Uterus (tissue), 4 donors: ENCODE results near the gene RPL27A. TPM values are rescaled to one million over a fixed set of nuclear protein-coding genes. Genes with fewer than 3 reads are reported as not detected.

Source experiments
- DNase-seq, 2 donors: peaks; one replicate each; pipeline ENCODE4 v3.0.0-alpha.2; 2019 to 2020
- H3K27ac ChIP-seq, 2 donors: fragments of 200-600 bp; sonication (generic); 1 replicate in 1 of 2; 2 replicates in 1 of 2; pipeline ENCODE4 v1.5.1; 2016 to 2018
- H3K27me3 ChIP-seq, 2 donors: fragments of 200-600 bp; sonication (generic); one replicate each; pipeline ENCODE4 v1.5.1; 2018 to 2019; ENCODE audit warnings: control low read depth in 1 of 2
- H3K36me3 ChIP-seq, 2 donors: fragments of 200-600 bp; sonication (generic); one replicate each; pipeline ENCODE4 v1.5.1; 2019; ENCODE audit warnings: control low read depth in 1 of 2
- H3K4me1 ChIP-seq, 2 donors: fragments of 200-600 bp; sonication (generic); one replicate each; pipeline ENCODE4 v1.5.1; 2018 to 2019; ENCODE audit warnings: control low read depth in 1 of 2
- H3K4me3 ChIP-seq, 2 donors: fragments of 200-600 bp; sonication (generic); 1 replicate in 1 of 2; 2 replicates in 1 of 2; pipeline ENCODE4 v1.5.1; 2018 to 2019; ENCODE audit warnings: mild to moderate bottlenecking in 1 of 2
- H3K9me3 ChIP-seq, 2 donors: fragments of 200-600 bp; sonication (generic); one replicate each; pipeline ENCODE4 v1.5.1; 2019; ENCODE audit warnings: control low read depth in 1 of 2
- POLR2A ChIP-seq, 2 donors: fragments of 450-650 bp; IDR thresholded peaks; one replicate each; pipeline ENCODE4 v1.6.1; 2016; ENCODE audit warnings: antibody characterized with exemption in 2 of 2, mild to moderate bottlenecking in 1 of 2, moderate library complexity in 1 of 2
- intact Hi-C: fragments of 100-400 bp; cut with DNase I; formaldehyde crosslinking; loops from one replicate; pipeline ENCODE4 v1.15.1; 2023; ENCODE audit warnings: low total_unique reads
- total RNA-seq, 4 donors: library from RNA; depleted of rRNA in 3 of 4; stranded (reverse); fragments of >200 nt in 3 of 4; gene quantifications; one replicate each; pipeline versions ENCODE4 v1.1.0 to v1.2.4, GENCODE V29; 2014 to 2023
- TF ChIP-seq, protein P1 (sequence below), 4 experiments: fragments of 200-600 bp in 2 of 4; fragments of 450-650 bp in 2 of 4; sonication (generic) in 2 of 4; IDR thresholded peaks; one replicate each; pipeline ENCODE4 v1.5.1; 2016 to 2019; ENCODE audit warnings: antibody characterized with exemption in 4 of 4, mild to moderate bottlenecking in 2 of 4, moderate library complexity in 1 of 4
- donor health status: DM: yes; HTN: yes; CAD: no.

The RPL27A gene
- total RNA-seq, 4 donors from 2014 or later, result 505 to 3,151 (median 1,895) TPM

DNA sequence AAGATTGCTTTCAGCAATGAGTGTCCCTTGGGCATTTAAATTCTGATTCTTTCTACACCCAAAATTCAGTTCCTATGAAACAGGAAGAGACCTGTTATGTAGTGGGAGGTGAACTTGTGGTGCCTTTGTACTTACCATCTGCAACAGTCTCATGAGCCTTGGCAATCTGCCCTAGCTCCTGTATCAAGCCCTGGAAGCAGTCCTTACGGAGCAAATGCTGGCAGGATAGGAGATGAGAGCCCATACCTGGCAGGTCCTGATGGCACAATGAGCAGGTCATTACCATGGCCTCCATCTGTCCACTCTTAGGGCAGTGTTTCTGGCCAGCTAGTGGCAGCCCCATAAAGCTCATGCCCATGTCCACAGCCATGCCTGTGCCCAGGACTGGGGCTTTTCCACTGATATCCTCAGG is 10.9 kb upstream of the RPL27A start:
- TF ChIP-seq POLR2A (IDR thresholded peaks at IDR 0.05), result no peak
- TF ChIP-seq, protein P1, sequence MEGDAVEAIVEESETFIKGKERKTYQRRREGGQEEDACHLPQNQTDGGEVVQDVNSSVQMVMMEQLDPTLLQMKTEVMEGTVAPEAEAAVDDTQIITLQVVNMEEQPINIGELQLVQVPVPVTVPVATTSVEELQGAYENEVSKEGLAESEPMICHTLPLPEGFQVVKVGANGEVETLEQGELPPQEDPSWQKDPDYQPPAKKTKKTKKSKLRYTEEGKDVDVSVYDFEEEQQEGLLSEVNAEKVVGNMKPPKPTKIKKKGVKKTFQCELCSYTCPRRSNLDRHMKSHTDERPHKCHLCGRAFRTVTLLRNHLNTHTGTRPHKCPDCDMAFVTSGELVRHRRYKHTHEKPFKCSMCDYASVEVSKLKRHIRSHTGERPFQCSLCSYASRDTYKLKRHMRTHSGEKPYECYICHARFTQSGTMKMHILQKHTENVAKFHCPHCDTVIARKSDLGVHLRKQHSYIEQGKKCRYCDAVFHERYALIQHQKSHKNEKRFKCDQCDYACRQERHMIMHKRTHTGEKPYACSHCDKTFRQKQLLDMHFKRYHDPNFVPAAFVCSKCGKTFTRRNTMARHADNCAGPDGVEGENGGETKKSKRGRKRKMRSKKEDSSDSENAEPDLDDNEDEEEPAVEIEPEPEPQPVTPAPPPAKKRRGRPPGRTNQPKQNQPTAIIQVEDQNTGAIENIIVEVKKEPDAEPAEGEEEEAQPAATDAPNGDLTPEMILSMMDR (IDR thresholded peaks at IDR 0.05), result no peak
- no peaks in the 10 kb centered on the region for H3K9me3 ChIP-seq
- H3K4me3 ChIP-seq, result no peak overlapping the region
- intact Hi-C loops, result no loop called here
- peak overlapping the region; percentile 84 to 85 for H3K27ac ChIP-seq
- H3K4me1 ChIP-seq, result peaks cover 7 to 11% of the 10 kb centered on the region in 2 donors
- H3K36me3 ChIP-seq, result no peaks in the 10 kb centered on the region
- H3K27me3 ChIP-seq, result no peaks in the 10 kb centered on the region
- DNase-seq, result peak; percentile 54 to 78

DNA sequence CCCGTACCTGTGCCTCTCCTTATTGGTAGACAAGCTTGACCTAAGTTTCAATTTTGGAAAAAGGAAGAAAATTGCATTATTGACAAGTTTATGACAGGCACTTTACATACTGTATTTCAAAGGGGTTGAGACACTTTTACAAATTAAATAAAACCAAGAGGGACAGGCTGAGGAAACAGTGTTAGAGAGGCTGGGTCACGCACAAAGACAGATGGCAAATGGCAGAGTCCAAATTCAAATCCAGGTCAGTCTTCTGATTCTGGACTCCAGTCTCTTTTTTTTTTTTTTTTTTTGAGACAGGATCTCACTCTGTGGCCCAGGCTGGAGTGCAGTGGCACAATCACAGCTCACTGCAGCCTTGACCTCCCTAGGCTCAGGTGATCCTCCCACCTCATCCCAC is 10.2 kb upstream of the RPL27A start:
- Histone ChIP-seq H3K9me3 (no peaks in the 10 kb centered on the region), H3K27me3 (no peaks in the 10 kb centered on the region), H3K36me3 (no peaks in the 10 kb centered on the region), H3K4me1 (peaks cover 7 to 11% of the 10 kb centered on the region in 2 donors), H3K27ac (peak overlapping the region; percentile 84 to 85), H3K4me3 (no peak overlapping the region)
- TF ChIP-seq, protein P1 (IDR thresholded peaks at IDR 0.05), result no peak
- no peak for TF ChIP-seq POLR2A (IDR thresholded peaks at IDR 0.05)
- no peak for DNase-seq
- intact Hi-C loops, result no loop called here

DNA sequence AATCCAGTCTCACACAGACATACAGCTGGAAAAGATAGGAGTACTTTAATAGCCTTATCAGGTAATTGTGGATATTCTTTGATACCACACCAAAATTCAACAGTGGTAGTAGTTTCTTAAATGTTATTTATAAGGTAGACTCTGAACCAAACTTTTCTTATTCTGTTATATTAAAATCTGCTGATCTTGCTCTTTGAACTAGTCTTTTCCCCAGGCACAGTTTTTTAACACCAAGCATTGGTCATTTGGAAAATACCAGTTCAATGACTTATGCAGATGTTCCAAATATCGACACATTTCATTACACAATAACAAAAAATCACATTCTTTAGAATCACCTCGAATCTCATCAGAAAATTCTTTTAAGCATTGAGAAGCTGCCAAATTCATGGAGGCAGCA is 7.7 kb upstream of the RPL27A start:
- intact Hi-C loops, result no loop called here
- Histone ChIP-seq H3K27me3 (no peaks in the 10 kb centered on the region), H3K4me3 (no peak overlapping the region), H3K36me3 (no peaks in the 10 kb centered on the region), H3K9me3 (no peaks in the 10 kb centered on the region), H3K27ac (no peak overlapping the region), H3K4me1 (peaks cover 7 to 11% of the 10 kb centered on the region in 2 donors)
- no peak for DNase-seq
- TF ChIP-seq, protein P1 (IDR thresholded peaks at IDR 0.05), result no peak
- TF ChIP-seq POLR2A (IDR thresholded peaks at IDR 0.05), result no peak

DNA sequence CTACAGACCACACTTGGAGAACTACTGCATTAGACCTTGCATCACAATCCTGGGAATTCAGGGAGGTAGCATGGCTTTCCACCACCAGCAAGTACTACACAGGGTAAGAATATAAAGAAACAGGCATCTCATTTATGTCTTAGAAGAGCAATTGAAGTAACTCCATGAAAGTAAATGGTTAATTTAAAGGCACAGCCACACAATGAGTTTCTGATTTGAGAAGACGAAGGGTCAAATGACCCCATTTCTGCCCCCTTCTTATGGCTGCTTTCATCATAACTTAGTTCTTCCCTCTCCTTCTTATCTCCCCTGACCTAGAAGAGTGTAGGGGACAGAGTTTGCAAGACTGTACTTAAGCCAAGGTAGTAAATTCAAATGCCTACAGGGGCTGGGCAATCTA is 6.1 kb upstream of the RPL27A start:
- Histone ChIP-seq H3K27me3 (no peaks in the 10 kb centered on the region), H3K4me3 (no peak overlapping the region), H3K27ac (no peak overlapping the region), H3K36me3 (no peaks in the 10 kb centered on the region), H3K9me3 (no peaks in the 10 kb centered on the region), H3K4me1 (peaks cover 7 to 8% of the 10 kb centered on the region in 2 donors)
- DNase-seq, result no peak
- intact Hi-C loops, result no loop called here
- TF ChIP-seq POLR2A (IDR thresholded peaks at IDR 0.05), result no peak
- TF ChIP-seq, protein P1 (IDR thresholded peaks at IDR 0.05), result no peak

DNA sequence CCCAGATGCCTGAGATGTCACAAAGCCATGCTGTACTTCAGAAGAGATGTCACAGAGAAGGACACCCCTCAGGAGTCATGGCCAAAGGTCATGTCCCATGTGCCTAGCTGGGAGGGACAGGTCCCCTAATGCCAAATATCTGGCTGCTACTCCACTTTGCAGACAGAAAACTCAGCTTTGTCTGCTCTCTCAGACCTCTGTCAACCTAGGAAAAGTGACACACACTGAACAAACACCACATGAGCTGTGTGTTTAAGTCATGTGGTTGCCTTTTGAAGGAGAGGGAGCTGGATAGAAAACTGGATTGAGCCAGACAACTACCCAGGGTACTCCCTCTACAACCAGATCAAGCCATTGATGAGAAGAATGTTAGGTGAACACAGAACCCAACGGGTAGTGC is 3.6 kb upstream of the RPL27A start:
- Histone ChIP-seq H3K36me3 (no peaks in the 10 kb centered on the region), H3K4me3 (no peak overlapping the region), H3K27ac (no peak overlapping the region), H3K27me3 (no peaks in the 10 kb centered on the region), H3K4me1 (peaks cover 0 to 9% of the 10 kb centered on the region in 2 donors), H3K9me3 (no peaks in the 10 kb centered on the region)
- no peak for TF ChIP-seq POLR2A (IDR thresholded peaks at IDR 0.05)
- TF ChIP-seq, protein P1 (IDR thresholded peaks at IDR 0.05), result no peak
- no peak for DNase-seq
- intact Hi-C loops, result no loop called here
